H9 (cell line): ENCODE data around the gene MINDY2. TPM values are rescaled to one million over a fixed set of nuclear protein-coding genes. Genes with fewer than 3 reads are reported as not detected.

ENCODE experiments used
- DNase-seq: peaks from one replicate; pipeline ENCODE4 v3.0.0-alpha.2; 2017
- H2AFZ ChIP-seq: one replicate; pipeline ENCODE4 v1.6.1; 2013; ENCODE audit warnings: mild to moderate bottlenecking, low read length, control low read depth, moderate library complexity
- H2AK5ac ChIP-seq: 2 replicates; pipeline ENCODE4 v1.6.1; 2013; ENCODE audit warnings: low read length, control low read depth, mixed read lengths; ENCODE audit not compliant: insufficient read length
- H2BK120ac ChIP-seq: one replicate; pipeline ENCODE4 v1.6.1; 2013; ENCODE audit warnings: low read depth, mild to moderate bottlenecking, low read length, control low read depth, inconsistent platforms; ENCODE audit not compliant: poor library complexity, severe bottlenecking
- H2BK12ac ChIP-seq: 2 replicates; pipeline ENCODE4 v1.6.1; 2013; ENCODE audit warnings: low read length, control low read depth, mixed read lengths, low read depth; ENCODE audit not compliant: insufficient read length
- H2BK15ac ChIP-seq: 2 replicates; pipeline ENCODE4 v1.6.1; 2013; ENCODE audit warnings: low read depth, low read length, control low read depth
- H2BK20ac ChIP-seq: one replicate; pipeline ENCODE4 v1.6.1; 2013; ENCODE audit warnings: low read depth, mild to moderate bottlenecking, low read length, control low read depth, inconsistent platforms; ENCODE audit not compliant: poor library complexity, severe bottlenecking
- H2BK5ac ChIP-seq: 2 replicates; pipeline ENCODE4 v1.6.1; 2013; ENCODE audit warnings: low read length, control low read depth, mixed read lengths; ENCODE audit not compliant: insufficient read length
- H3K14ac ChIP-seq: 2 replicates; pipeline ENCODE4 v1.6.1; 2013; ENCODE audit warnings: low read length, control low read depth; ENCODE audit not compliant: insufficient read depth
- H3K18ac ChIP-seq: 2 replicates; pipeline ENCODE4 v1.6.1; 2013; ENCODE audit warnings: low read depth, mild to moderate bottlenecking, mixed read lengths, low read length, control low read depth; ENCODE audit not compliant: insufficient read length
- H3K23ac ChIP-seq: 2 replicates; pipeline ENCODE4 v1.6.1; 2013; ENCODE audit warnings: low read length, control low read depth, mixed read lengths, low read depth; ENCODE audit not compliant: insufficient read length
- H3K23me2 ChIP-seq: 2 replicates; pipeline ENCODE4 v1.6.1; 2013; ENCODE audit warnings: low read depth, mild to moderate bottlenecking, mixed read lengths, low read length, control low read depth; ENCODE audit not compliant: insufficient read length, poor library complexity, severe bottlenecking
- H3K27ac ChIP-seq: 2 replicates; pipeline ENCODE4 v1.5.1; 2013; ENCODE audit warnings: low read length, control low read depth, mixed read lengths, low read depth; ENCODE audit not compliant: insufficient read length
- H3K27me3 ChIP-seq: 2 replicates; pipeline ENCODE4 v1.6.1; 2013; ENCODE audit warnings: low read length, control low read depth, inconsistent platforms; ENCODE audit not compliant: insufficient read depth
- H3K4ac ChIP-seq: 2 replicates; pipeline ENCODE4 v1.6.1; 2013; ENCODE audit warnings: low read depth, mild to moderate bottlenecking, control low read depth, inconsistent platforms, low read length, moderate library complexity
- H3K4me1 ChIP-seq: 2 replicates; pipeline ENCODE4 v1.6.1; 2013; ENCODE audit warnings: low read length, control low read depth, inconsistent platforms; ENCODE audit not compliant: insufficient read depth
- H3K4me2 ChIP-seq: 2 replicates; pipeline ENCODE4 v1.6.1; 2013; ENCODE audit warnings: low read length, control low read depth, mixed read lengths; ENCODE audit not compliant: insufficient read length, insufficient read depth
- H3K56ac ChIP-seq: 2 replicates; pipeline ENCODE4 v1.6.1; 2013; ENCODE audit warnings: low read depth, mild to moderate bottlenecking, mixed read lengths, low read length, control low read depth; ENCODE audit not compliant: insufficient read length
- H3K79me1 ChIP-seq: 2 replicates; pipeline ENCODE4 v1.6.1; 2013; ENCODE audit warnings: low read depth, mild to moderate bottlenecking, moderate library complexity, low read length, control low read depth, inconsistent platforms; ENCODE audit not compliant: insufficient read depth, poor library complexity, severe bottlenecking
- H3K79me2 ChIP-seq: 2 replicates; pipeline ENCODE4 v1.6.1; 2013; ENCODE audit warnings: low read length, control low read depth, inconsistent platforms; ENCODE audit not compliant: insufficient read depth
- H3K9ac ChIP-seq: 2 replicates; pipeline ENCODE4 v1.6.1; 2013; ENCODE audit warnings: low read length, control low read depth, mixed read lengths; ENCODE audit not compliant: insufficient read length; ENCODE audit errors: extremely low read depth
- H3K9me3 ChIP-seq: one replicate; pipeline ENCODE4 v1.6.1; 2013; ENCODE audit warnings: low read depth, low read length, inconsistent platforms; ENCODE audit not compliant: control insufficient read depth
- H3T11ph ChIP-seq: one replicate; pipeline ENCODE4 v1.6.1; 2013; ENCODE audit warnings: mild to moderate bottlenecking, low read length, control low read depth, inconsistent platforms
- H4K20me1 ChIP-seq: one replicate; pipeline ENCODE4 v1.6.1; 2013; ENCODE audit not compliant: control insufficient read depth, insufficient read length, insufficient read depth
- H4K5ac ChIP-seq: 2 replicates; pipeline ENCODE4 v1.6.1; 2013; ENCODE audit warnings: low read depth, mild to moderate bottlenecking, mixed read lengths, low read length, control low read depth; ENCODE audit not compliant: insufficient read length
- H4K8ac ChIP-seq: replicated peaks from 2 replicates; pipeline ENCODE4 v1.6.1; 2013; ENCODE audit warnings: low read length, control low read depth, mixed read lengths, low read depth; ENCODE audit not compliant: insufficient read length
- H4K91ac ChIP-seq: 2 replicates; pipeline ENCODE4 v1.6.1; 2013; ENCODE audit warnings: low read depth, mild to moderate bottlenecking, moderate library complexity, mixed read lengths, low read length, control low read depth; ENCODE audit not compliant: insufficient read length
- H3K27ac Mint-ChIP-seq, 3 experiments: 2 replicates in 2 of 3; 3 replicates in 1 of 3; pipeline ENCODE4 v1.8.0; 2020 to 2021; ENCODE audit warnings: mixed read lengths in 3 of 3, mild to moderate bottlenecking in 1 of 3, moderate library complexity in 1 of 3
- H3K27me3 Mint-ChIP-seq: 2 replicates; pipeline ENCODE4 v1.8.0; 2021; ENCODE audit warnings: low read depth, mild to moderate bottlenecking, moderate library complexity, mixed read lengths
- H3K36me3 Mint-ChIP-seq, 3 experiments: 2 replicates in 2 of 3; 3 replicates in 1 of 3; pipeline ENCODE4 v1.8.0; 2020 to 2021; ENCODE audit warnings: low read depth in 3 of 3, mixed read lengths in 3 of 3; ENCODE audit not compliant: insufficient read depth in 1 of 3
- H3K4me1 Mint-ChIP-seq, 2 experiments: 2 replicates each; pipeline ENCODE4 v1.8.0; 2020; ENCODE audit warnings: mixed read lengths in 2 of 2
- H3K4me3 Mint-ChIP-seq, 2 experiments: 2 replicates in 1 of 2; 3 replicates in 1 of 2; pipeline ENCODE4 v1.8.0; 2020 to 2021; ENCODE audit warnings: mild to moderate bottlenecking in 2 of 2, mixed read lengths in 2 of 2, moderate library complexity in 1 of 2
- H3K9me3 Mint-ChIP-seq, 2 experiments: 2 replicates in 1 of 2; 3 replicates in 1 of 2; pipeline ENCODE4 v1.8.0; 2020; ENCODE audit warnings: mild to moderate bottlenecking in 2 of 2, mixed read lengths in 2 of 2, moderate library complexity in 1 of 2
- CTCF ChIP-seq: fragments of 200-600 bp; sonication (generic); conservative IDR thresholded peaks from 3 replicates; pipeline ENCODE4 v1.8.0; 2021; ENCODE audit warnings: antibody characterized with exemption, mild to moderate bottlenecking
- WGBS: extraction: QIAGEN DNeasy Blood & Tissue Kit; methylation state at CpG from one replicate; pipeline ENCODE4 v1.1.7; 2013; ENCODE audit warnings: missing lambda C conversion rate, low lambda C conversion rate, mixed read lengths; ENCODE audit not compliant: insufficient read length; ENCODE audit errors: extremely low coverage; 5-methylcytosine and 5-hydroxymethylcytosine counted together
- total RNA-seq: library from RNA; stranded (reverse); gene quantifications from 2 replicates; pipeline ENCODE4 v1.2.1, GENCODE V29; 2021

The MINDY2 gene
- total RNA-seq, 1 experiment from 2014 or later = 32.3 TPM

GRCh38 chr15:58864602-58865424, 93.7 kb downstream of the MINDY2 start:
- H3K79me2 ChIP-seq = no peaks in the 10 kb centered on the region
- no peak overlapping the region for H3K56ac ChIP-seq
- peak; percentile 76 for DNase-seq
- H3K4me1 Mint-ChIP-seq = peaks cover 6 to 10% of the 10 kb centered on the region in 2 experiments
- H3K27ac Mint-ChIP-seq = peak overlapping the region; percentile 8 to 50 (median 27); a peak in 3 of 7 replicates
- H3K27me3 Mint-ChIP-seq = no peaks in the 10 kb centered on the region
- H3K18ac ChIP-seq = peak overlapping the region; percentile 90
- H3K9me3 ChIP-seq = no peaks in the 10 kb centered on the region
- no peaks in the 10 kb centered on the region for H3K4me1 ChIP-seq
- H3K4me2 ChIP-seq = peak overlapping the region; percentile 31
- H2BK20ac ChIP-seq = no peak overlapping the region
- no peaks in the 10 kb centered on the region for H3K27me3 ChIP-seq
- H4K91ac ChIP-seq = no peak overlapping the region
- H4K5ac ChIP-seq = no peak overlapping the region
- H4K20me1 ChIP-seq = no peaks in the 10 kb centered on the region
- H2BK12ac ChIP-seq = no peak overlapping the region
- H3K4me3 Mint-ChIP-seq = peak overlapping the region; percentile 24 to 63
- no peak for TF ChIP-seq CTCF
- no peak overlapping the region for H4K8ac ChIP-seq
- no peak overlapping the region for H3K23ac ChIP-seq
- H3K9ac ChIP-seq = no peak overlapping the region
- no peaks in the 10 kb centered on the region for H3K79me1 ChIP-seq
- H3T11ph ChIP-seq = no peak overlapping the region
- WGBS = no CpG with 5 or more reads among the region's 54 CpGs
- no peaks in the 10 kb centered on the region for H3K23me2 ChIP-seq
- peak overlapping the region; percentile 34 for H2AFZ ChIP-seq
- H3K14ac ChIP-seq = peak overlapping the region; percentile 89
- H2AK5ac ChIP-seq = no peak overlapping the region
- H3K4ac ChIP-seq = no peak overlapping the region
- H3K36me3 Mint-ChIP-seq = peaks cover 5 to 17% (median 6%) of the 10 kb centered on the region in 3 experiments; a peak in 6 of 7 replicates
- peaks cover 0 to 3% of the 10 kb centered on the region in 2 experiments; a peak in 1 of 5 replicates for H3K9me3 Mint-ChIP-seq
- H2BK5ac ChIP-seq = no peak overlapping the region
- H2BK120ac ChIP-seq = no peak overlapping the region
- no peak overlapping the region for H3K27ac ChIP-seq
- H2BK15ac ChIP-seq = no peak overlapping the region
